GM21737 (cell line): ENCODE results near the gene FCSK.
"Not testable (repeated sequence)": the region's sequence is repeated elsewhere in the genome, so short reads cannot be mapped to it uniquely, and the experiment has no call there.

Source experiments
- ATAC-seq: cut with Tn5 transposase; IDR thresholded peaks from one replicate; pipeline ENCODE4 v1.9.1; 2021; ENCODE audit warnings: mild to moderate bottlenecking, moderate library complexity; ENCODE audit not compliant: unreplicated experiment

FCSK gene

DNA sequence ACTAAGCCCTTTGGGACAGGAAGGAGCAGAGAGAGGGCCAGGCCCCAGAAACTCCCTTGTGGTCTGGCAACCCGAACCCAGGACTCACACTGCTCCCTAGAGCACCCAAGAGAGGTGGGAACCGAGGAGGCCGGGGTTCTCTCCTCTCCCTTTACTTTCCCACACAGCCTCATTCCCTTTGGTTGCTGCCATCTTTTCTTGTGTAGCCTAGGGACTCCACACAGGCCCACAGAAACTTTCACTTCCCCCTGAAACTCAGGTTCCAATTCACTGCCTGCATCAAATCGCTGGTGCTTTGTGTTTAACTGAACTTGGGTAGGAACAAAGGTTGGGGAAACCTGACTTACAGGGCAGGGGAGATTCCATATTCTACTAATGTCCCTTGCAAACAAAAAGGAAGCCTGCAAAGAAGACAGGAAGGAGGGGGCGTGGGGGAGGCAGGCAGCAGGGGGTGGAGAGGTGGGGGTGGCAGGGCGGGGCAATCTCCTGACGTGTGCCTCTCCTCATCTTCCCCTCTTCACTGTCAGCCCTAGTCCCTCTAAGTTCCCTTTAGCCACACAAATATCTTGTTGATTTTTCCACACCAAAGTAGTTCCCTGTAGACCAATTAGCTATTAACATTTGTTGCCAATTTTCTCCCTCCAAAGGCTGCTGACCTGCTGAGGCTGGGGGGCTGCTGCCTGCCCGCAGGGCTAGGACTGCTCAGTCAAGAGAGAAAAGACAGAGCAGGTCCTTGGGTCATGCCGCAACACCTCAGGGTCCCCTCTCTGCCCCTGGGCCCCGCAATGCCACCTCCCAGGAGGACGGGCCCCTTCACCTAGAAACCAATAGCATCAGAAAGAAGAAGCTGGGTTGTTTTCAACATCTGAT, 23.5 kb upstream of the FCSK start:
- peak; percentile 44 for ATAC-seq

GRCh38 chr16:70432356-70432722, 22.1 kb upstream of the FCSK start:
- no peak for ATAC-seq

DNA sequence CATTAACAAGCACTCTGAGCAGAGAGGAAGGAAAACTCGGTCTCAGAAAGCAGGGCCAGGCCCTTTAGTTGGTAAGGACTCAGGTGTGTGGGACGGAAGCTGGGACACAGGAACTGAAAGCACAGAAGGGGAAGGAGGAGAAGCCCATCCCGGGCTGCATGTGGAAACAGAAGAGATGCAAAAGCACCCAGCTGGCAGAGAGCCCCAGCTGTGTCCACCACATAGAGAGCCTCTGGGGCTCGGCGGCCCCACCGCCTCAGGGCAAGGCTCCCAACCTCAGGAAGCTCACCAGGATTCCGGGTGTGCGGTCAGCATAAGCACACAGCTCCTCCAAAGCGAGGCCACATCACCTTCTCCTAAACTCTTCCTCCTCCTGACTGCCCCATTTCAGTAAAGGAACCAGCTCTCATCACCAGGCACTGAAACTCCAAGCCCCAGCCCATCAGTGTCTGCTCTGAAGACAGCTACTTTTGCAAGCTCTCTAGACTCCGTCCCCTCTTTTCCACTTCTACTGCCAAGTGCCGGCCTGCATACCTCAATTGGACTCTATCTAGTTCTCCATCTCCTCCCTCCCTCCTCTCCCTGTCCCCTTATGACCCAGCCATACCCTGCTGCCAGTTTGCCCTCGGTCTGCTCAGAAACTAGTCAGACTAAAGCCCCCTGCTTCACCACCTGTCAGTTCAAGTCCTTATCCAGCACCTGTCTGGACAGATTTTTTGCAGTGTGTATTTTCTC, 21.5 kb upstream of the FCSK start:
- ATAC-seq = no peak

DNA sequence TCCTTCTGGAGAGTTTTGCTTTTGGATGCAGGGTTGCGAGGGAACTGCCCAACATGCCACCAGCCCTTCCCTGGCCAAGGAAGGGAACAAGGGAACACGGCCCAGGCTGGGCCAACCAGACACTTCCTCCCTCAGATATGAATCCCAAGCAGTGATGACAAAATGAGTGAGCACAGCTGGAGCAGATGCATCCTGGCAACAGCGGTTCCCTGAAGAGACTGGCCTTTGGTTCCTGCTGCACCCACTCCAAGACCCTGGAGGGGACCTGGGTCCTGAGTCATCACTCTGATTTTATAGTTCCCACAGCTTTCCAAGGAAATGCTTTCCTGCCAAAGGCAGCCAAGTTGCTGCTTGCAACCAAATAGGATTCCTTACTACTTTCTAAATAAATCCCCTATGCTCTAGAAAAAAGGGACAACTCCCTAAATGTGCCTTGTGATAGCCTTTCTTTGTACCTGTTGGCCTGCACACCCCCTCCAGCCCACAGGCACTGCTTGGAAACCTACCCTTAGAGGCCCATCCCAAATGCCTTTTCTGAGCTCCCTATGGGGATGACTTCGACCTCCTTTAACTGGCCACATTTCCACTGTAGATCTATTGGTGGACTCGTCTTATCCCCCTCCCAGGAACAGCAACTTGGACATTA, 20.8 kb upstream of the FCSK start:
- no peak for ATAC-seq

DNA sequence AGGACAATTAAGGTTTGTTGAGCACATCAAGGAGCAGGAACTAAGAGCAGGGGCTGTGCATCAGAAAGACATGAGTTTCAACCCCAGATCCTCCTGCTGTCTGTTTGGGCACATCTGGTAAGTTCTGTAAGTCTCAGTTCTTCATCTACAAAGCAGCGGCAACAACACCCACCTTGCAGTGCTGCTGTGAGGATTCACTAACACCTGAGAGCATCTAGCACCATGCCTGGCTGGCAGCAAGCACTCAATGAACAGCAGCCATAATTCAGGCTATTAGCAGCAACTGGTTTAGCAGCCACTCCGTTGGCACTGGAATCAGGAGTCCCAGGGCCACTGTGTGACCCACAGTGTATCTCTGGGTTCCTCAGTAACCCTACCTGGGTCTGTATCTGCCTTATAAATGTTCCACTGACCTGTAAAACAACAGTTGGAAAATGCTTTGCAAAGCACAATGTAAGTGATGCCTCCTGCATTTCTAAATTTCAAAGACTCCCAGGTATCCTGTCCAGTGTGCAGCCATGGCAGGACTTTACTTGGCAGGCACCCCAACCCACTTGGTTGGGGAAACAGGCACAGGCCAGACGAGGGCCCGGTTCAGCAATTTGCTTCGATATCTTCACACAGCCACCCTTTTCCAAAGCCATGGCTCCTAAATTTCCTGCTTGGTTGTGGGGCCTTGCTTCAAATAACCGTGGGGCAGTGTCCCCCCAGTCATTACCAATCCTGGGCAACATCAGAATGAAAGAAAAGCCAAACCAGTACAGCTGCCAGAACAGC, 19.7 kb upstream of the FCSK start:
- no peak for ATAC-seq

GRCh38 chr16:70437017-70437581, 17.3 kb upstream of the FCSK start:
- ATAC-seq = no peak

GRCh38 chr16:70437582-70438557, 16.5 kb upstream of the FCSK start:
- no peak for ATAC-seq

DNA sequence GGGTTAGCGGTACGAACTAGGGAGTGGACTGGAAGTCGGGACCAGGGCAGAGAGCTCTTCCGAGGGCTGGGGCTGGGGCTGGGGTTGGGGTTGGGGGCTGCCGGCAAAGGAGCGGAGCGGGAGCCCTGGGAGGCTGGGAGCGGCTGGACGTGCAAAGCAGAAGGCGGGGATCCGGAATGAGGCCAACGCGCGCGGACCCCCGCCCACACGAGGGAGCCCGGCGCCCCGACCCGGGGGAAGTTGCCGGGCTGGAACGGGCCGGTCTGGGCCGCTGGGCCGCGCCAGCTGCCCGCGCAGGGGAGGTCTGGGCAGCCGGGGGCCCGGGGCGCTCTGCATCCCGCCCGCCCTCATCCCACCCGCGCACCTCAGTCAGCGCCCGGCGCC, 15.8 kb upstream of the FCSK start:
- ATAC-seq = peak; percentile 1

DNA sequence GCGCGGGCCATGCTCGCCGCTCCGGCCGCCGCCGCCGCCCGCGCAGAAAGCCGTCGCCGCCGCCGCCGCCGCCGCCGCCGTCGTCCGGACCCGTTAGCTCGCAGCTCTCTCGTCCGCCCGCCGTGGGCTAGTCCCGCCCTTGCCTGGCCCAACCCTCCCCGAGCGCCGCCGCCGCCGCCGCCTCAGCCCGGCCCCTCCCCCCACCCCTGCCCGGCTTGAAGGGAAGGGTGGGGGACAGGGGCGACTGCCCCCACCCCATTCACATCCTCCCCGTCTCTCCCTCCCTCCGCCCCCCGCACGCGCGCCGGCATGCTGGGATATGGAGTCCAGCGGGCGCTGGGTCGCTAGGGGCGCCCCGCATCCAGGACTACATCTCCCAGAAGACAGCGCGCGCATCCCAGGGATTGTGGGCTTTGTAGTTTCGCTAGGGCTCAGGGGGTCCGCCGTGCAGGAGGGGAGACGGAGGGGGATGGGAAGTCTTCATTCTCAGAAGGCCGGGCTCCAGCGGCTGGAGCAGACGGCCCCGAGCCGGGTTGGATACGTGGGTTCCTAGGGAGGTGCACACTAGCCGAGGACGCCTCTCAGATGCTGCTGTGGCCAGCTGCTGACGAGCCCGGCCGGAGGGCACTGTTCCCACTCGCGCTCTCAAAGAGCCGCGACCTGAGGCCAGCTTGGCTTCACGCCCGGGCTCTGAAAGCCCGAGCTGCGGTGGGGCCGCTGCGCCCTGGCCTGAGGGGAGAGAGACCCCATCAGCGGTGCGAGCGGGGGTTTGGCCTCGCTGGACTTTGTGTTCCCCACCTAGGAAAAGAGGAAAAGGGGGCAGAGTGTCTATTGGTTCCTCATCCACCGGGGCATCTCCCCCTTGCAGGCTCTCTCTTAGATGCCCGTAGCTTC, 15.2 kb upstream of the FCSK start, which contains the start of gene ST3GAL2:
TSS of gene ST3GAL2 (minus strand) at position 132 of the 894 bp plus-strand sequence. CDS start 40,570 bp downstream, outside the sequence.
- peak; percentile 68 for ATAC-seq

GRCh38 chr16:70440009-70440692, 14.2 kb upstream of the FCSK start:
- no peak for ATAC-seq

GRCh38 chr16:70441406-70441990, 12.9 kb upstream of the FCSK start:
- ATAC-seq = no peak

DNA sequence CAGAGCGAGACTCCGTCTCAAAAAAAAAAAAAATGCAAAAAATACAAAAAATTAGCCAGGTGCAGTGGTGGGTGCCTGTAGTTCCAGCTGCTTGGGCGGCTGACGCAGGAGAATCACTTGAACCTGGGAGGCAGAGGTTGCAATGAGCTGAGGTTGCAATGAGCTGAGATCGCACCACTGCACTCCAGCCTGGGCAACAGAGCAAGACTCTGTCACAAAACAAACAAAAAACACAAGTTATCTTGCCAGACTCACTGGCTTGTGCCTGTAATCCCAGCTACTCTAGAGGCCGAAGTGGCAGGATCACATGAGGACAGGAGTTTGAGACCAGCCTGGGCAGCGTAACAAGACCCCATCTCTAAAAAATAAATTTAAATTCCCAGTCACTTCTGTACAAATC, 12.1 kb upstream of the FCSK start:
- no peak for ATAC-seq

DNA sequence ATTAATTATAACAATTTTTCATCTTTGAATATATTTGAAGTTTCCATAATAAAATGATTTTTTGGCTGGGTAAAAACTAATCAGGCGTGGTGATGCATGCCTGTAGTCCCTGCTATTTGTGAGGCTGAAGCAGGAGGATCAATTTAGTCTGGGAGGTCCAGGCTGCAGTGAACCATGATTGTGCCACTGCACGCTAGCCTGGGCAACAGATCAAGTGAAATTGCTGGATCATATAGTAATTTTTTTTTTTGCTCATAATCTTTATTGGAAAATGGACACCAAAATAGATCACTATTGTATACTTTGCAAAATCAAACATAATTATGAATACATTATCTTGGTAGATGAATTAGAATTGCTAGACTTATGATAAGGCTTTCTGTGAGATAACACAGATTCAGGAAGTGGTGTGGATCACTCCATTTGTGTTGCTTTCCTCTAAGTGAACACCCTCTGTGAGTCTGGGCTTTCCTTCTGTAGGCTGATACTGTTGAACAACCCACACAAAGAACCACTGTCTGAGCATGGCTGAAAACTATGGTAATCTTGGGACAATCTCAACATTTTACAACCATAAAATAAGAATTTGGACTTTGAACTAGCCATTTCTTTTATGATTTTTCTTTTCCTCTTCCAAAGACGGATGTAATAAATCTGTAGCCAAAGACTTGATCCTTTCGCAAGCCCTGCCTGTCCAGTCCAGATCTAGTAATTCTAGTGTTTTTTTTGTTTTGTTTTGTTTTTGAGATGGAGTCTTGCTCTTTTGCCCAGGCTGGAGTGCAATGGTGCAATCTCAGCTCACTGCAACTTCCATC, 9.9 kb upstream of the FCSK start:
- no peak for ATAC-seq

GRCh38 chr16:70448075-70448474, 6.3 kb upstream of the FCSK start:
- ATAC-seq = no peak

DNA sequence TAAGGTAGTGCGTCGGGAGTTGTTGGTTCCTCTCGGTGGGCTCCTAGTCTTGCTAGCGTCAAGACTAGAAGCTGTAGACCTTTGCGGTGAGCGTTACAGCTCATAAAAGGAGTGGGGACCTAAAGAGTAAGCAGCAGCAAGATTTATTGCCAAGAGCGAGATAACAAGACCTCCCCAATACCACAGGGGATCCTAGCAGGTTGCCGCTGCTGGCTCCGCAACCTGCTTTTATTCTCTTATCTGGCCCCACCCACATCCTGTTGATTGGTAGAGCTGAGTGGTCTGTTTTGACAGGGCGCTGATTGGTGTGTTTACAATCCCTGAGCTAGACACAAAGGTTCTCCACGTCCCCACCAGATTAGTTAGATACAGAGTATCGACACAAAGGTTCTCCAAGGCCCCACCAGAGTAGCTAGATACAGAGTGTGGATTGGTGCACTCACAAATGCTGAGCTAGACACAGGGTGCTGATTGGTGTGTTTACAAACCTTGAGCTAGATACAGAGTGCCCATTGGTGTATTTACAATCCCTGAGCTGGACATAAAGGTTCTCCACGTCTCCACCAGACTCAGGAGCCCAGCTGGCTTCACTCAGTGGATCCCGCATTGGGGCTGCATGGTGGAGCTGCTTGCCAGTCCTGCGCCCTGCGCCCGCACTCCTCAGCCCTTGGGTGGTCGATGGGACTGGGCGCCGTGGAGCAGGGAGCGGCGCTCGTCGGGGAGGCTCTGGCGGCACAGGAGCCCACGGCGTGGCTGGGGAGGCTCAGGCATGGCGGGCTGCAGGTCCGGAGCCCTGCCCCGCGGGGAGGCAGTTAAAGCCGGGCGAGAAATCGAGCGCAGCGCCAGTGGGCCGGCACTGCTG, 4.0 kb upstream of the FCSK start:
- not testable (repeated sequence) for ATAC-seq

GRCh38 chr16:70451004-70451340, 3.4 kb upstream of the FCSK start:
- ATAC-seq = not testable (repeated sequence)
